Mucosa of descending colon (tissue), 3 donors: Measurements from ENCODE around the gene KRT24. TPM values are rescaled to one million over a fixed set of nuclear protein-coding genes. Genes with fewer than 3 reads are reported as not detected.

ENCODE experiments used
- ATAC-seq: fragments of 200-7000 bp; cut with Tn5 transposase; one replicate; pipeline ENCODE4 v1.9.1; 2020; ENCODE audit warnings: mild to moderate bottlenecking, moderate library complexity
- DNase-seq, 3 donors: peaks; one replicate each; pipeline ENCODE4 v3.0.0-alpha.2; 2020
- H3K36me3 ChIP-seq: fragments of 200-600 bp; one replicate; pipeline ENCODE4 v1.8.0; 2021; ENCODE audit warnings: low read depth, mild to moderate bottlenecking
- H3K4me1 ChIP-seq: fragments of 200-600 bp; one replicate; pipeline ENCODE4 v1.8.0; 2021; ENCODE audit warnings: low read depth, mild to moderate bottlenecking
- H3K4me3 ChIP-seq: fragments of 200-600 bp; one replicate; pipeline ENCODE4 v1.8.0; 2021; ENCODE audit warnings: mild to moderate bottlenecking
- H3K9me3 ChIP-seq: fragments of 200-600 bp; one replicate; pipeline ENCODE4 v1.8.0; 2021; ENCODE audit warnings: mild to moderate bottlenecking
- intact Hi-C, 2 donors: fragments of 100-400 bp; cut with DNase I in 1 of 2; cut with micrococcal nuclease in 1 of 2; formaldehyde crosslinking; loops; one replicate each; pipeline versions ENCODE4 v1.11.0 to v1.11.1; 2022; cut with DNase I, micrococcal nuclease
- total RNA-seq, 3 donors: library from RNA; stranded (reverse); fragmentation: NEBNext Ultra II Directional in 2 of 3; extraction: Animal tissue kit (Norgen Biotek cat#: 25700) in 2 of 3; gene quantifications; one replicate each; pipeline versions ENCODE4 v1.2.1 to v1.2.4, GENCODE V29; 2021 to 2023
- TF ChIP-seq, protein P1 (sequence below): fragments of 200-600 bp; IDR thresholded peaks from one replicate; pipeline ENCODE4 v1.8.0; 2022; ENCODE audit warnings: antibody characterized with exemption, mild to moderate bottlenecking
- donor health status: DM: no; HTN: no; CAD: no; lungs with moderate emphysema.
- donor health status: DM: no; HTN: no; CAD: no.
- donor health status: DM: no; HTN: yes; CAD: no.

Gene KRT24
- total RNA-seq, 3 donors from 2014 or later = 2.0 to 4.2 (median 2.4) TPM

DNA sequence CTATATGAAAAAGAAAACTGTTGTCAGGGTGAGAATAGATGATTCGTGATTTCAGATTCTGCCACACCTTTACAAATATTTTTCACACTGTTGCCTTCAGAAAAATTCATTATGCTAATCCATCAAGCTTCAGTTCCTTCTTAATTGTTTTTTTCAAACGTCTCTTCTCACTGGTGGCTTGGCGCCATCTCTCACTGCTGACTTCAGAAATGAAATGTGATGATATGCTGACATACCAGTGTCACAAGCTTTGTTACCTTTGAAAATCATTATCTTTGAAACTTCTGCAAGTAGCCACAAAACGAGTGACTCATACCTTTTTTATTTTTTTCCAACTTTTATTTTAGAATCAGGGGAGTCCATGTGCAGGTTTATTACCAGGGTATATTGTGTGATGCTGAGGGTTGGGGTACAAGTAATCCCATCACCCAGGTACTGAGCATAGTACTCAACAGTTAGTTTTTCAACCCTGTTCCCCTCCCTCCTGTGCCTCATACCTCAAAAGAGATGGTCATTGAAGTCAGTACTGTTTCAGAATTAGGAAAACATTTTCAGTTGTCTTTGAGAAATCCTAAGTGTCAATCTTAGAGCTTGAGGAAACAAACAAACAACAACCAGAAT lies 24.5 kb downstream of the KRT24 start:
- Histone ChIP-seq H3K9me3 (no peaks in the 10 kb centered on the region), H3K36me3 (no peaks in the 10 kb centered on the region), H3K4me1 (no peaks in the 10 kb centered on the region), H3K4me3 (no peak overlapping the region)
- TF ChIP-seq, protein P1, sequence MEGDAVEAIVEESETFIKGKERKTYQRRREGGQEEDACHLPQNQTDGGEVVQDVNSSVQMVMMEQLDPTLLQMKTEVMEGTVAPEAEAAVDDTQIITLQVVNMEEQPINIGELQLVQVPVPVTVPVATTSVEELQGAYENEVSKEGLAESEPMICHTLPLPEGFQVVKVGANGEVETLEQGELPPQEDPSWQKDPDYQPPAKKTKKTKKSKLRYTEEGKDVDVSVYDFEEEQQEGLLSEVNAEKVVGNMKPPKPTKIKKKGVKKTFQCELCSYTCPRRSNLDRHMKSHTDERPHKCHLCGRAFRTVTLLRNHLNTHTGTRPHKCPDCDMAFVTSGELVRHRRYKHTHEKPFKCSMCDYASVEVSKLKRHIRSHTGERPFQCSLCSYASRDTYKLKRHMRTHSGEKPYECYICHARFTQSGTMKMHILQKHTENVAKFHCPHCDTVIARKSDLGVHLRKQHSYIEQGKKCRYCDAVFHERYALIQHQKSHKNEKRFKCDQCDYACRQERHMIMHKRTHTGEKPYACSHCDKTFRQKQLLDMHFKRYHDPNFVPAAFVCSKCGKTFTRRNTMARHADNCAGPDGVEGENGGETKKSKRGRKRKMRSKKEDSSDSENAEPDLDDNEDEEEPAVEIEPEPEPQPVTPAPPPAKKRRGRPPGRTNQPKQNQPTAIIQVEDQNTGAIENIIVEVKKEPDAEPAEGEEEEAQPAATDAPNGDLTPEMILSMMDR = no peak
- DNase-seq (no peak), ATAC-seq (no peak)
- intact Hi-C loops = no loop called here

DNA sequence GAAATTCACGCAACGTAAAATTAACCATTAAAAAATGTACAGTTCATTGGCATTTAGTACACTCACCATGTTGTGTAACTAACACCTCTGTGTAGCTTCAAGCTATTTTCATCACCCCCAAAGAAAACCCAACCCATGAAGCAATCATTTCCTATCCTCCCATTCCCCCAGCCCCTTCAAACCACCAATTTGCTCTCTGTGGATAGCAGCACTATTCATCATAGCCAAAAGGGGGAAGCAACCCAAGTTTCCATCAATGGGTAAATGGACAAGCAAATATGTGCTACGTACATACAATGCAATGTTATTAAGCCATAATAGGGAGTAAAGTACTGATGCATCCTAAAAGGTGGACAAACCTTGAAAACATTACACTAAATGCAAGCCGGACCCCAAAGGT lies 27.6 kb downstream of the KRT24 start:
- Histone ChIP-seq H3K4me1 (no peaks in the 10 kb centered on the region), H3K36me3 (no peaks in the 10 kb centered on the region), H3K9me3 (no peaks in the 10 kb centered on the region), H3K4me3 (no peak overlapping the region)
- DNase-seq (no peak), ATAC-seq (no peak)
- TF ChIP-seq, protein P1 = no peak
- intact Hi-C loops = no loop called here

GRCh38 chr17:40672654-40673053 lies 30.9 kb downstream of the KRT24 start:
- intact Hi-C loops = no loop called here
- Histone ChIP-seq H3K4me3 (no peak overlapping the region), H3K4me1 (no peaks in the 10 kb centered on the region), H3K36me3 (no peaks in the 10 kb centered on the region), H3K9me3 (no peaks in the 10 kb centered on the region)
- DNase-seq (no peak), ATAC-seq (no peak)
- TF ChIP-seq, protein P1 = no peak

- TF ChIP-seq, protein P1 = no peak
Measured at GRCh38 chr17:40671282-40671681, 32.3 kb downstream of the KRT24 start.

DNA sequence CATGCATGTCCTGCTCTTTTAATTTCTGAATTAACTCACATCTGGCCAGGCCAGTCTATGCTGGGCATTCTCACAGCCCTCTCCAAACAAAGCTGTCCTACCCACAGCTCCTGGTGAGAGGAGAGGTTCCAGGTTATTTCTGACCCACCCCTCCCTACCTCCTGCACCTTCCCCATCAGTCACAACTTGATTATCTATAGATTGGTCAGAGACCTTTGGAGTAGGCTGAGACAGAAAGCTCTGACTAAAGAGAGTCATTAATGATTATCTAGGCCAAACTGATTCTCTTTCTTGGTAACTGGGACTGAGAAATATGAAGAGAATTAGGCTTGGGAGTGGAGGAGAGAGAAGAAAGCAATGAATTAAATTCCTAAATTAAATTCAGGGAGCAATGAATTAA lies 37.2 kb downstream of the KRT24 start:
- ATAC-seq = no peak

More at GRCh38 chr17:40671282-40671681, 32.3 kb downstream of the KRT24 start:
- no peak overlapping the region for H3K4me3 ChIP-seq
- ATAC-seq (no peak), DNase-seq (no peak)
- H3K4me1 ChIP-seq = no peaks in the 10 kb centered on the region
- H3K36me3 ChIP-seq = no peaks in the 10 kb centered on the region
- no peaks in the 10 kb centered on the region for H3K9me3 ChIP-seq
- intact Hi-C loops = no loop called here

More for the DNA sequence above, 37.2 kb downstream of the KRT24 start:
- H3K4me3 ChIP-seq = no peak overlapping the region
- no peaks in the 10 kb centered on the region for H3K9me3 ChIP-seq
- DNase-seq = no peak
- intact Hi-C loops = no loop called here
- H3K4me1 ChIP-seq = no peaks in the 10 kb centered on the region
- H3K36me3 ChIP-seq = no peaks in the 10 kb centered on the region
- TF ChIP-seq, protein P1 = no peak
